ENCODE data around the gene HTRA2.

Gene HTRA2

GRCh38 chr2:74566076-74566753, 36.5 kb downstream of the HTRA2 start:
- no peak for DNase-seq

GRCh38 chr2:74566754-74567085, 37.0 kb downstream of the HTRA2 start:
- no peak for DNase-seq

- DNase-seq, result no peak
Measured at GRCh38 chr2:74567881-74568280, 38.1 kb downstream of the HTRA2 start.

- DNase-seq, result no peak
Measured at GRCh38 chr2:74569686-74570085, 40.0 kb downstream of the HTRA2 start.

GRCh38 chr2:74571058-74571457, 41.3 kb downstream of the HTRA2 start:
- no peak for DNase-seq

- no peak for DNase-seq
Measured at GRCh38 chr2:74572178-74572925, 42.6 kb downstream of the HTRA2 start.

GRCh38 chr2:74573747-74574562, 44.2 kb downstream of the HTRA2 start:
- DNase-seq, result no peak

- no peak for DNase-seq
Measured at GRCh38 chr2:74575320-74575719, 45.6 kb downstream of the HTRA2 start.

- DNase-seq, result no peak
Measured at GRCh38 chr2:74576211-74576862, 46.6 kb downstream of the HTRA2 start.

- no peak for DNase-seq
Measured at GRCh38 chr2:74576863-74577229, 47.1 kb downstream of the HTRA2 start.

- no peak for DNase-seq
Measured at GRCh38 chr2:74577448-74577847, 47.7 kb downstream of the HTRA2 start.

- DNase-seq, result no peak
Measured at GRCh38 chr2:74578408-74578807, 48.7 kb downstream of the HTRA2 start.

- no peak for DNase-seq
Measured at GRCh38 chr2:74581463-74581862, 51.7 kb downstream of the HTRA2 start.

- DNase-seq, result no peak
Measured at GRCh38 chr2:74582184-74582583, 52.5 kb downstream of the HTRA2 start.
